Measurements from ENCODE around the gene HMX2. TPM values are rescaled to one million over a fixed set of nuclear protein-coding genes. Genes with fewer than 3 reads are reported as not detected.

The HMX2 gene
- total RNA-seq, 1 donor from 2014 or later = not detected

DNA sequence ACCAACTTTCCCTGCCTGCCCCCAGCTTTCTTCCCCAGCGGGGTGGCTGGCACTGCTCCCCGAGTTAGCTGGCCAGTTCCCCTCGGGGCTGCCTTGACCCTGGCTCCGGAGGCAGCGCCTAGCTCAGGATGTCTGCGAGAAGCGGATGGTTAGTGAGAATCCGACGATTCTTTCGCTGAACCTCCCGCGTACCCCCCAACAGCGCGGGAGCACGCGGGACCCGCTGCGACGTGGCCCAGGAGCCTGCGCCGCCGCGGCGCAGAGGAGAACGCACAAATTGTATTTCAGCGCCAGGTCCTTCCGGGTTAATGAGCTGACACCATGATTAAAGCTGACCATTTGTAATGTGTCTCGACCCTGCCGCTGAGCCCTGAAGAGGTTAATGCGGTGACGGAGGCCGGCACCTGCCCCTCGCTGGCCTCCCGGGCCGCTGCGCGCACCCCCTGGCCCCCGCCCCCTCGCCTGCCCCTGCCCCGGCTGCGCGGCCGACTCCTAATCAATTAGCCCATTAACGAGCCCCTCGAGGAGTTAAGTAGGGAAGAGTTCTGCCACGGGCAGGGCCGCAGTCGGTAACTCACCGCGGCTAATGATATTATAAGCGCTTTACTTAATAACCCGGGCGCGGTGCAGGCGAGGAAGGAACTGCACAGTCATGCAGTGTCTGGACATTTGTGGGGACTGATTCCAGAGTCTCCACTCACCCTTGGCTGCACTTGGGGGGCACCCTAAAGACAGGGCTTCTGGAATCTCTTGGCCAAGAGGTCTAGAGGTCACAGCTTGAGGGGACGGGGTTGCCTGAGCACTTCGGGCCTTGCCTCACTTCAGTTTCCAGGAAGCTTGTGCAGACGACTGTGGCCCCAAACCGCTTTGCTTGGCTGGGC lies 1.7 kb upstream of the HMX2 start:
- H3K36me3 Mint-ChIP-seq (ENCODE audit: unreplicated experiment) = no peaks in the 10 kb centered on the region
- peaks cover 75% of the 10 kb centered on the region for H3K27me3 Mint-ChIP-seq (ENCODE audit: unreplicated experiment)
- H3K4me3 Mint-ChIP-seq (ENCODE audit: unreplicated experiment) = no peak overlapping the region
- peaks cover 24% of the 10 kb centered on the region for H3K4me1 Mint-ChIP-seq (ENCODE audit: unreplicated experiment)
- no peak overlapping the region for H3K27ac Mint-ChIP-seq (ENCODE audit: unreplicated experiment)
- no peaks in the 10 kb centered on the region for H3K9me3 Mint-ChIP-seq (ENCODE audit: unreplicated experiment)
- TF ChIP-seq CTCF (IDR thresholded peaks at IDR 0.05) = no peak
- no peak for DNase-seq (ENCODE audit: extremely low spot score, unreplicated experiment)

DNA sequence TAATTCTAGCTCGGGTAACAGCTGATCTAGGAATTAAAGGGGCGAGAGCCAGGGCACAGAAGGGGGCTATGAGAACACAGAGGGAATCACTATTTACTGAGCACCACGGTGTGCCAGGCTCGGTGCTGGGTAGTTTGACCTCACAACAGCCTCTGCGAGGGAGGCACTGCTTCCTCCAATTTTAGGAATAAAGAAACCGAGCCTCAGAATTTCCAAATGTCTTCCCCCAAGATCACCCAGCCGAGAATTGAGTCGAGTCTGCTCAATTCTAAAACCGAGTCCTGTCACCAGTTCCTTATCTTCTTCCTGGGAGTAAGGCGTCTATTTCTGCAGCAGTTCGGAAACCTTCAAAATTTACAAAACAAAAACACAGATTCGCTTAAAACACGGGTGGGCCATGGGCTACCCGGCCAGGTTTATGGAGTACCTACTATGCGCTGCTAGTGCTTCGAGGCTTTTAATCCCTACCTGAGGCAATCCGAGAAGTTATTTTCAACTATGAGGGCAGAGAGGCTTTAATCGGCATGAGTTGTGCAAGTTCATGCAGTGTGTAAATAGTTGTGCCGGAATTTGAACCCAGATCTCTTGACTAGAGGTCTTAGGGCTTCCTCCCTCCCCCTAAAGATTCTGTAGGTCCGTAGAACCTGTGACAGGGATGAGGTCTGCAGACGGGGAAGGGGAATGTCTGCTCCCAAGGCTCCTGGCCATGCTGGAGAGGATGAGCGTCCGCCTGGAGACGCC lies 872 bp upstream of the HMX2 start:
- no peak for TF ChIP-seq CTCF (IDR thresholded peaks at IDR 0.05)
- H3K9me3 Mint-ChIP-seq (ENCODE audit: unreplicated experiment) = no peaks in the 10 kb centered on the region
- DNase-seq (ENCODE audit: extremely low spot score, unreplicated experiment) = no peak
- H3K4me1 Mint-ChIP-seq (ENCODE audit: unreplicated experiment) = peaks cover 25% of the 10 kb centered on the region
- no peak overlapping the region for H3K27ac Mint-ChIP-seq (ENCODE audit: unreplicated experiment)
- peaks cover 75% of the 10 kb centered on the region for H3K27me3 Mint-ChIP-seq (ENCODE audit: unreplicated experiment)
- H3K4me3 Mint-ChIP-seq (ENCODE audit: unreplicated experiment) = no peak overlapping the region
- H3K36me3 Mint-ChIP-seq (ENCODE audit: unreplicated experiment) = no peaks in the 10 kb centered on the region

DNA sequence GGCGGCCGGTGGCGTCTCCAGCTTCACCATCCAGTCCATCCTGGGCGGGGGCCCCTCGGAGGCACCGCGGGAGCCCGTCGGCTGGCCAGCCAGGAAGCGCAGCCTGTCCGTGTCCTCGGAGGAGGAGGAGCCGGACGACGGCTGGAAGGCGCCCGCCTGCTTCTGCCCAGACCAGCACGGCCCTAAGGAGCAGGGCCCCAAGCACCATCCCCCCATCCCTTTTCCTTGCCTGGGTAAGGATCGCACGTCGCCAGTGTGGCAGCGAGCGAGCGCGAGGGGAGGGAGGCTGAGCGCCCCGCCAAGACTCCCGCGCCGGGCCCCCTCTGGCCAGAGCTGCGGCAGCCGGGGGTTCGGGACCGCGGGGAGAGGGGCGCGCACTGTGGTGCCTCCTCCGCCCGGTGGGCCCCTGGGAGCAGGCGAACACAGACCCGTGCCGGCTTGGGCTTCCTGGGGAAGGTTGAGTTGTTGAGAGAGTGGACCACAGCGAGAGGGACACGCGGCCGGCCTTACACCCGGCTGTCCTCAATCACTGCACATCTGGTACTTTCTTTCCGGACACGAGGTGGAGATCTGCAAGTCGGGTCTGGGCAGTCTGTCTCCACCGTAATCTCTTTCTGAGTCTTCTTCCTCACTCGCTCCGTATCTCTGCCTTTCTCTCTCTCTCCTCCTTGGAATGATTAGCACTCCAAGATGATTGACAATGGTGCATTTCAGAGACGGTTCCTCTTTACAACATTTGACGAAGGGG lies 652 bp downstream of the HMX2 start:
- no peak for TF ChIP-seq CTCF (IDR thresholded peaks at IDR 0.05)
- H3K27ac Mint-ChIP-seq (ENCODE audit: unreplicated experiment) = no peak overlapping the region
- H3K4me3 Mint-ChIP-seq (ENCODE audit: unreplicated experiment) = peak overlapping the region; percentile 44
- no peak for DNase-seq (ENCODE audit: extremely low spot score, unreplicated experiment)
- no peaks in the 10 kb centered on the region for H3K9me3 Mint-ChIP-seq (ENCODE audit: unreplicated experiment)
- H3K4me1 Mint-ChIP-seq (ENCODE audit: unreplicated experiment) = peaks cover 25% of the 10 kb centered on the region
- peaks cover 70% of the 10 kb centered on the region for H3K27me3 Mint-ChIP-seq (ENCODE audit: unreplicated experiment)
- H3K36me3 Mint-ChIP-seq (ENCODE audit: unreplicated experiment) = no peaks in the 10 kb centered on the region

GRCh38 chr10:123149162-123149567 lies 1.2 kb downstream of the HMX2 start:
- peaks cover 65% of the 10 kb centered on the region for H3K27me3 Mint-ChIP-seq (ENCODE audit: unreplicated experiment)
- peaks cover 28% of the 10 kb centered on the region for H3K4me1 Mint-ChIP-seq (ENCODE audit: unreplicated experiment)
- peaks cover under 1% of the 10 kb centered on the region for H3K36me3 Mint-ChIP-seq (ENCODE audit: unreplicated experiment)
- H3K4me3 Mint-ChIP-seq (ENCODE audit: unreplicated experiment) = peak overlapping the region; percentile 44
- no peaks in the 10 kb centered on the region for H3K9me3 Mint-ChIP-seq (ENCODE audit: unreplicated experiment)
- H3K27ac Mint-ChIP-seq (ENCODE audit: unreplicated experiment) = no peak overlapping the region
- DNase-seq (ENCODE audit: extremely low spot score, unreplicated experiment) = no peak
- no peak for TF ChIP-seq CTCF (IDR thresholded peaks at IDR 0.05)

Data from osteocyte (in vitro differentiated cells).